Embryonic facial prominence (tissue), 1 donor: ENCODE results near the gene CDKN1A.
A peak's percentile ranks its signal among the peaks of the same experiment; 100 is the strongest.
"Not testable (repeated sequence)": the region's sequence is repeated elsewhere in the genome, so short reads cannot be mapped to it uniquely, and the experiment has no call there.

Source experiments
- DNase-seq: peaks from one replicate; pipeline ENCODE4 v3.0.0-alpha.2; 2016; ENCODE audit errors: extremely low spot score

Gene CDKN1A

DNA sequence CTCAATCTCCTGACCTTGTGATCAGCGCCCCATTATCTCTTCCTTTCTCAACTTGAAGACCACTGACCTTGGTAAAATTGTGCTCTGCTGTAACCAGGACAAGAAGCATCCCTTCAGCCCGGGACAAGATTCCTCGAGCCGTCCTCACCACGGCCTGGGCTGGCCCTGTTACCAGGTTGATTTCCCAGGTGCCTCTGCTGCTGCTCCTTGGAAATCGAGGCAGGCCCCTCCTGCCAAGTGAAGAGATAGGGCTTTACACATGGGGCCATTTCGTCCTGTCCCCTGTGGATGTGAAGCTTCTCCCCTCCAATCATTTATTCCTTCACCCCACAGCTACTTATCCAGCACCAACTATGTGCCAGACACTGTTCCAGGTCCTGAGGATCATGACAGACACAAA is 40.6 kb downstream of the CDKN1A start:
- DNase-seq = no peak

GRCh38 chr6:36720251-36721141 is 42.0 kb downstream of the CDKN1A start:
- DNase-seq = no peak

DNA sequence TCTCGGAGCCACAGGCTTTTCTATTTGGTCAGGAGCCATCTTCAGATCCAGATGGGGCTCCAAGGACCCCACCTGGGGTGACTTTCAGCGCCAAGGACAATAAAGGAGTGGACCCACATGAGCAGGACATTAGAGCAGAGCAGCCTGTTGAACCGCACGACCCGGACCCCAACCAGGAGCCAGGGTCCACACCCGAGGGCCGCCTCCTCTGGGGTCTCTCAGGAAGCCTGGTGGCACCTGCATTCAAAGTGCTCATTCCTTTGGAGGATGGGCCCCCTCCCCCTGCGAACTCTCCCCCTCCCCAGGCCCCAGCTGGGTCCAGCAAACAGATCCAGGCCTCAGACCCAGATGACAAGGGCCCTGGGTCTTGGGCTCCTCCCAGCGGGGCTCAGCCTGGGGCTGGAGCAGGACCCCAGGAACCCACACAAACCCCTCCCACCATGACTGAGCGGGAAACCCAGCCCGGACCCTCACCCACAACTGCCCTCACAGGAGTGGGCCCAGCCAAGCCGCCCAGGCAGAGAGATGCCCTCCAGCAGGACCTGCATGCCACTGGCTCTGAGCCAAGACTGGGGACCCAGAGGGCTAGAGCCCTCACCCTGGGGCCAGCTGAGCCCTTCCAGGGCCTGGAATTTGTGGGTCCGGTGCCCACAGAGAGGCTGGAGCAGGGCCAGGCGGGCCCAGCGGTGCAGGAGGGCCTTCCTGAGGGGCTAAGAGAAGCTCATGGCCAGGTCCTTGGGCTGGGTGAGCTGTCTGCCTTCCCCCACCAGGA is 43.0 kb downstream of the CDKN1A start:
- DNase-seq = no peak

- no peak for DNase-seq
Observed at GRCh38 chr6:36722365-36722764, 43.9 kb downstream of the CDKN1A start.

GRCh38 chr6:36722879-36723278 is 44.4 kb downstream of the CDKN1A start:
- DNase-seq = no peak

GRCh38 chr6:36723992-36724391 is 45.5 kb downstream of the CDKN1A start:
- DNase-seq = not testable (repeated sequence)

DNA sequence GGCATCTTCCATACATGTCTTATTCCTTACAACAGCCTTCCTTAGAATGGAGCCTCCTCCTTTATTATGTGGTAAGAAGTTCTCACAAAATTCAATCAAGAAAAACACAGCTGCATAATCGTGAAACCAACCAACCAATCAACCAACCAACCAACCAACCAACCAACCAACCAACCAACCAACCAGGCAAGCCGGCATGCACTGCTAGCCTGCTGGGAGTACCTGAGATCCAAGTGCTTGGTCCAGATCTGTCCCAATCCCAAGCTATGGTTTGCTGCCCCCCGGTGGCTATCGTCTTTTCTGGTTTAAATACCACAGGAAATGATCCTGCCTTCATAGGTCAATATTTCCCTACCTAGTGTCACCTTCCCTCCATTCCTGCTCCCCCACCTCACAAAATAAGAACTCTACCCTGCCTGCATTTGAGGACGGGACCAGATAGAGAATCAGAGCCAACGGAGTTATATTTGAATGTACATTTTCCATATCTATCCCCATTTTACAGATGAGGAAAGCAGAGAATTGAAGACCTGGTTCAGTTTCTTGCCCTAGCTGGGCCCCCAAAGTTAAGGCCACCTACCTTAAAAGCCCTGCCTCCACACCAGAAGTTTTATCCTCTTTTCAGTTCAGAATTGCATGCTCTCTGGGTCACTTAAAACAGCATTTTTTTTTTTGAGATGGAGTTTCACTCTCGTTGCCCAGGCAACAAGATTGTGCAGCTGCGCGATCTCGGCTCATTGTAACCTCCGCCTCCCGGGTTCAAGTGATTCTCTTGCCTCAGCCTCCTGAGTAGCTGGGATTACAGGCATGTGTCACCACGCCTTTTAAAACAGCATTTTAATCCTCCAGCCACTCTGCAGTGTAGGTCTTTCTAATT is 46.2 kb downstream of the CDKN1A start:
- DNase-seq = no peak

GRCh38 chr6:36725581-36725980 is 47.1 kb downstream of the CDKN1A start:
- no peak for DNase-seq

DNA sequence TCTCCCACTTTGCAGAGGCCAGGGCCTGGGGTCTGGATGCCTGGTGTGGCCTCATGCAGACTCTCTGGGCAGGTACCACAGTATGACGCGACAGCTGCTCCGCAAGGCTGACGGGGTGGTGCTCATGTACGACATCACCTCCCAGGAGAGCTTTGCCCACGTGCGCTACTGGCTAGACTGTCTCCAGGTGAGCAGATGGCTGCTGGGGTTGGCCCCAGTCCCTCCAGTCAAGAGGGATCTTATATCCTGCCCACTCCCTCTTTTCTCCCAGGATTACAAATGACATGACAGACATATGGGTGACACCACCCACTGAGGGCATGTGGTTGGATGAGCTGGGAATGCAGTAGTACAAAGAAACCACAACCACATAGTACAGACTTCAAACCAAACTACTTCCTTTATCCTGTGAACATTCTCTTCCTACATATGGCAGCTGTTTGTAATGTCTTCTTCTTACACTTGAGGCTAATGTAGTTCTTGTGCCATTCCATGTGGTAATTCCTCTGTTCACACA is 49.0 kb downstream of the CDKN1A start:
- DNase-seq = no peak

DNA sequence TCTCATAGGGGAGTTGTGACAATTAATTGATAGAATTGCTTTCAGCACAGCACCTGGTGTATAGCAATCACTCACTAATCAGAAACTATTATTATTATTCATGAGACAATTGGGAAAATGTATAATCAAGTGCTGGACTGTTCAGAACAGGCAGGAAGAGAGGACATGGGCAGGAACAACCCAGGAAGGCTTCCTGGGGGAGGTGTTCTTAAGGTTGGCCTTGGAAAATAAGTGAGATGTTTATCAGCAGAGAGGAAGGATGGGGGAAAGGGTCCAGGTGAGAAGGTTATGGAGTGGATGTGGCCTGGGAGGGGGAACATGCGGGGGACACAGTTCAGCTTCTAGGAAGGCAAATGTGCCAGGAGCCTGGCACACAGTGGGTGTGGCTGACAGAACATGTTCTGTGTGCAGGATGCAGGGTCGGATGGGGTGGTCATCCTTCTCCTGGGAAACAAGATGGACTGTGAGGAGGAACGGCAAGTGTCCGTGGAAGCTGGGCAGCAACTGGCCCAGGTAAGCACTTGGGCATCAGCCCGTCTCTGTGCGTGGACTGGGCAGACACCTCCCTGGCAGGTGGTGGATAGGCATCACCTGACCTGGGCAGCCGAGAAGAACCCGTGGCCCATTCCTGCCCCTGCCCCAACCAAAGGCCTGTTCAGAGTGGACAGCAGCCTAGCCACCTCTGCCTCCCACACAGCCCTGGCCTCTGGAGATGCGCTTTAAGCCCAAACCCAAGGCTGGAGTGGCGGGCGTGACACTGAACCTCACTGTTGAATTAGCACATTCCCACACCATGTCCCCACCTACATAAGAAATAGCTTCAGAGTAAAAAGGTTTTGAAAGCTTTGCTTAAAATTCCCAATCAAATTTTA is 50.0 kb downstream of the CDKN1A start:
- no peak for DNase-seq

DNA sequence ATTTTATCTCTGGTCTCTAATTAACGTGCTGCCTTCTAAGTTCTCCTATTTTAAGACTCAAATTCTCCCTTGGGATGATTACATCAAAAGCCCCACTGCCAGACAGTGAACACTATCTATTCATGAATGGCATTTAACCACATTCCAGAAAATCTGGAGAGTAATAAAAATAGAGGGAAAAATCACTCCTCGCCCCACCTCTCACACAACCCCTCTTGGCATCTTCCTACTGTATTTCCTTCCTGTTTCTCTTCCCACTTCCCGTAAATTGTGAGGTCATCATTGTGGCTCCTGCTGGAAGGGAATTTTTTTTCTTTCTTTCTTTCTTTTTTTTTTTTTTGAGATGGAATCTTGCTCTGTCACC is 50.6 kb downstream of the CDKN1A start:
- DNase-seq = no peak

- DNase-seq = no peak
Observed at GRCh38 chr6:36730424-36731380, 52.2 kb downstream of the CDKN1A start.

DNA sequence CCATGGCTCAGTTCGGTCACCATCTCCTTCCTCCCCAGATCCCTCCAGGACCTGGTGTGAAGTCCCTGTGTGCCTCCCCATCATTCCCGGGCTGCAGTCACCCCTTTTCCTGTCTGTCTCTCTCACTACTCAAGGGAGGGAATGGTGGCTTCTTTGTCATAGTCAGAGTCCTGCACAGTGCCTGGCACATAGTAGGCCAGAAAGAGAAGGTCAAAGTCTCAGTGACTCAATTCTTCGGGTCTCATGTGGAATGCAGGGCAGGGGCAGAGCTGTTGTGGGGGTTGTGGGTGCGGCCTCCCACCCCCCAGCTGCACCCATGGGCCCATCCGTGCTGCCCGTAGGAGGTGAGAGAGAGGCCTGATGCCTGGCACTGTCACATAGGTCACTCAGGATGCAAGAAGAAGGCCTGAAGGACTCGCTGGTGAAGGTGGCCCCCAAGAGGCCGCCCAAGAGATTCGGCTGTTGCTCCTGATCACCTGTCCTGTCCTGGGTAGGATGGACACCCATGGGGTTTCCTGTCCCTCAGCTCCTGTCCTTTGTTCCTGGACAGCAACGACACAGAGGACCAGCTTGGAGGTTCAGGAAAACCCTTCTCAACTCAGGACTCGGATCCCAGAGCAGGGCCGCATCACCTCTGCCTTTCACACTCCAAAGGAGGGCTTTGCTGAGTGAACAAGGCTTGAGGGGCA is 53.3 kb downstream of the CDKN1A start:
- no peak for DNase-seq

- no peak for DNase-seq
Observed at GRCh38 chr6:36733300-36733699, 54.8 kb downstream of the CDKN1A start.

- DNase-seq = no peak
Observed at GRCh38 chr6:36734486-36735060, 56.1 kb downstream of the CDKN1A start.

GRCh38 chr6:36735110-36736071 is 56.9 kb downstream of the CDKN1A start:
- DNase-seq = peak; percentile 47
